H1 (cell line): Measurements from ENCODE around the gene AMER2. TPM values are rescaled to one million over a fixed set of nuclear protein-coding genes. Genes with fewer than 3 reads are reported as not detected.

ENCODE experiments used
- JUND ChIP-seq: IDR thresholded peaks from 2 replicates; pipeline ENCODE4 v1.6.1; 2011; ENCODE audit warnings: mild to moderate bottlenecking, improper control_type of control experiment, low read length
- polyA plus RNA-seq, 7 experiments: library from polyadenylated mRNA; depleted of rRNA in 3 of 7; stranded (reverse) in 5 of 7; unstranded in 2 of 7; fragments of >200 nt in 5 of 7; fragments of 200-250 nt in 2 of 7; gene quantifications; 1 replicate in 5 of 7; 2 replicates in 1 of 7; 4 replicates in 1 of 7; pipeline versions ENCODE4 v1.2.1 to v1.2.3, GENCODE V29; 2011 to 2013; ENCODE audit warnings: missing spikeins in 2 of 7, mixed read lengths in 2 of 7
- total RNA-seq: library from RNA; stranded (reverse); fragmentation: NEBNext Ultra II Directional; extraction: Animal tissue kit (Norgen Biotek cat#: 25700); gene quantifications from 2 replicates; pipeline ENCODE4 v1.2.1, GENCODE V29; 2021
- TF ChIP-seq, protein P1 (sequence below): IDR thresholded peaks from 2 replicates; pipeline ENCODE4 v1.6.1; 2012; ENCODE audit warnings: inconsistent platforms

AMER2 gene
- total and polyA plus RNA-seq, 2 of the 8 experiments (the other 6 are each of a cell fraction or from before 2014, with no cell fraction given): 0.14 to 0.50 TPM

DNA sequence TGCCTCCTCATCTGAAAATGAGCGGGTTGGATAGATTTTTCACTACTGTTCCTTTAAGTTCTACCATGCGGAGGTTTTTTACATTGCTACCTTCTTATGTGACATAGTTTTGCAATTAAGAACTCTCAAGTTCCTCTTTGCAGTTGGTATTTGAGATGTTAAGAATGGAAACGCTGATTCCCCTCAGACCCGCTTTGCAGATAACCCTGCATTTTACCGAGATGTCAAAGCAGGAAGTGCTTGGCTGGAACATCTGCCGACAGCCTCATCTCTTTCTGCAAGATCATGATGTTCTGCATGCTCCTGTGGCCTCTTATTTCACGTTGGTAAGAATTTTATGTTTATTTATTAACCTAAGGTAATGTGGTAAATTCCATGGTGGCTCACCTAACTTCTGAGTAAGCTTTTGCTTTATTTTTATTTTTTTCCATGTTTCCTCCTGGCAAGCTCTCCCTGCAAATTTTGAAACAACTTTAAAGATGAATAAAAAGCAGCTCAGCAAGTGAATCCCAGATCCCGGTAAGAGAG is 53.6 kb downstream of the AMER2 start (continued):
- TF ChIP-seq JUND: no peak
- TF ChIP-seq, protein P1, sequence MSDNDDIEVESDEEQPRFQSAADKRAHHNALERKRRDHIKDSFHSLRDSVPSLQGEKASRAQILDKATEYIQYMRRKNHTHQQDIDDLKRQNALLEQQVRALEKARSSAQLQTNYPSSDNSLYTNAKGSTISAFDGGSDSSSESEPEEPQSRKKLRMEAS: no peak
